ENCODE measurements around the gene SRI. TPM values are rescaled to one million over a fixed set of nuclear protein-coding genes. Genes with fewer than 3 reads are reported as not detected.

SRI gene
- total RNA-seq, 2 experiments from 2014 or later, result 169 TPM

GRCh38 chr7:88226201-88226600 lies 6.4 kb upstream of the SRI start:
- H3K9me3 Mint-ChIP-seq, result no peaks in the 10 kb centered on the region
- no peak overlapping the region for H3K27ac Mint-ChIP-seq
- no peaks in the 10 kb centered on the region for H3K36me3 Mint-ChIP-seq (ENCODE audit: low read depth)
- DNase-seq (no peak), ATAC-seq (no peak)
- no peak overlapping the region for H3K4me3 Mint-ChIP-seq
- ChIA-PET POLR2A (no interaction called here), CTCF (interaction anchor here (0.9 to 1.2 kb wide), 4 partner anchors 16 to 132 kb away, joined by 3 to 4 read pairs (median 4); no protein-coding TSS in a partner anchor)
- peaks cover under 1% of the 10 kb centered on the region for H3K4me1 Mint-ChIP-seq (ENCODE audit: low read depth)
- peaks cover 7% of the 10 kb centered on the region for H3K27me3 Mint-ChIP-seq
- intact Hi-C loops (cut with micrococcal nuclease), result no loop called here
- TF ChIP-seq CTCF (IDR thresholded peaks at IDR 0.05), result no peak

- H3K27ac Mint-ChIP-seq, result no peak overlapping the region
- H3K9me3 Mint-ChIP-seq, result no peaks in the 10 kb centered on the region
- H3K36me3 Mint-ChIP-seq (ENCODE audit: low read depth), result no peaks in the 10 kb centered on the region
- POLR2A ChIA-PET, result interaction anchor here (1.7 kb wide), 1 partner anchor 12 kb away, joined by 4 read pairs; no protein-coding TSS in a partner anchor
- H3K4me3 Mint-ChIP-seq, result no peak overlapping the region
- peaks cover 3% of the 10 kb centered on the region for H3K27me3 Mint-ChIP-seq
- ATAC-seq (no peak), DNase-seq (no peak)
- no peak for TF ChIP-seq CTCF (IDR thresholded peaks at IDR 0.05)
- intact Hi-C loops (cut with micrococcal nuclease), result no loop called here
- CTCF ChIA-PET, result interaction anchor here (1.2 to 1.4 kb wide), 2 partner anchors 55 to 113 kb away, joined by 3 to 4 read pairs; no protein-coding TSS in a partner anchor
- peaks cover 5% of the 10 kb centered on the region for H3K4me1 Mint-ChIP-seq (ENCODE audit: low read depth)
These were observed 4.9 kb upstream of the SRI start for GRCh38 chr7:88224601-88225275.

GRCh38 chr7:88223265-88223664 lies 3.4 kb upstream of the SRI start:
- Mint-ChIP-seq H3K27me3 (peaks cover 2% of the 10 kb centered on the region), H3K36me3 (ENCODE audit: low read depth) (peaks cover 1% of the 10 kb centered on the region), H3K9me3 (no peaks in the 10 kb centered on the region), H3K27ac (no peak overlapping the region), H3K4me1 (ENCODE audit: low read depth) (peaks cover 6% of the 10 kb centered on the region), H3K4me3 (no peak overlapping the region)
- intact Hi-C loops (cut with micrococcal nuclease), result no loop called here
- TF ChIP-seq CTCF (IDR thresholded peaks at IDR 0.05), result no peak
- no peak for DNase-seq
- ChIA-PET POLR2A (interaction anchor here (1.7 kb wide), 1 partner anchor 10 kb away, joined by 4 read pairs; no protein-coding TSS in a partner anchor), CTCF (interaction anchor here (0.6 to 1.2 kb wide), 2 partner anchors 54 to 1926 kb away, joined by 3 to 4 read pairs; no protein-coding TSS in a partner anchor)
- ATAC-seq, result no peak

- no peaks in the 10 kb centered on the region for H3K9me3 Mint-ChIP-seq
- H3K4me3 Mint-ChIP-seq, result peak overlapping the region; percentile 86
- H3K36me3 Mint-ChIP-seq (ENCODE audit: low read depth), result peaks cover 25% of the 10 kb centered on the region
- ChIA-PET POLR2A (interaction anchor here (0.9 kb wide), 1 partner anchor 14 kb away, joined by 3 read pairs; no protein-coding TSS in a partner anchor), CTCF (no interaction called here)
- DNase-seq (peak; percentile 47), ATAC-seq (peak; percentile 15)
- H3K4me1 Mint-ChIP-seq (ENCODE audit: low read depth), result peaks cover 27% of the 10 kb centered on the region
- peak overlapping the region; percentile 93 for H3K27ac Mint-ChIP-seq
- H3K27me3 Mint-ChIP-seq, result no peaks in the 10 kb centered on the region
- intact Hi-C loops (cut with micrococcal nuclease), result loop anchor here (5.0 kb wide), 1 partner anchor 342 kb away; the partner anchor contains the start of genes DBF4 and SLC25A40
- no peak for TF ChIP-seq CTCF (IDR thresholded peaks at IDR 0.05)
These were observed 817 bp downstream of the SRI start for GRCh38 chr7:88218836-88219605.
